IgD-negative memory B cell (primary cell): Measurements from ENCODE around the gene RPS6KB2. TPM values are rescaled to one million over a fixed set of nuclear protein-coding genes. Genes with fewer than 3 reads are reported as not detected.
"Not testable (repeated sequence)": the region's sequence is repeated elsewhere in the genome, so short reads cannot be mapped to it uniquely, and the experiment has no call there.

Experiments used
- H3K27ac Mint-ChIP-seq, 3 donors: one replicate each; pipeline ENCODE4 v1.8.0; 2020 to 2022; ENCODE audit warnings: mild to moderate bottlenecking in 3 of 3, mixed read lengths in 3 of 3, moderate library complexity in 1 of 3
- H3K27me3 Mint-ChIP-seq: one replicate; pipeline ENCODE4 v1.8.0; 2021; ENCODE audit warnings: mixed read lengths
- H3K36me3 Mint-ChIP-seq: one replicate; pipeline ENCODE4 v1.8.0; 2020; ENCODE audit warnings: mild to moderate bottlenecking, mixed read lengths
- H3K4me1 Mint-ChIP-seq, 3 donors: one replicate each; pipeline ENCODE4 v1.8.0; 2020 to 2022; ENCODE audit warnings: mixed read lengths in 3 of 3, mild to moderate bottlenecking in 1 of 3
- H3K4me3 Mint-ChIP-seq, 4 donors: one replicate each; pipeline ENCODE4 v1.8.0; 2020 to 2022; ENCODE audit warnings: mild to moderate bottlenecking in 4 of 4, mixed read lengths in 4 of 4, moderate library complexity in 3 of 4
- H3K9me3 Mint-ChIP-seq, 3 donors: one replicate each; pipeline ENCODE4 v1.8.0; 2020 to 2021; ENCODE audit warnings: mixed read lengths in 3 of 3, mild to moderate bottlenecking in 1 of 3
- polyA plus RNA-seq: library from polyadenylated mRNA; unstranded; fragments of 300-500 nt; fragmentation: Illumina TruSeq; gene quantifications from one replicate; pipeline ENCODE4 v1.2.3, GENCODE V29; 2021

The RPS6KB2 gene
- polyA plus RNA-seq, 1 donor from 2014 or later = 65.1 TPM

- Mint-ChIP-seq H3K27ac (peak overlapping the region; percentile 96 to 100 (median 97)), H3K4me3 (peak overlapping the region; percentile 91 to 100 (median 96)), H3K4me1 (peaks cover 24 to 34% (median 29%) of the 10 kb centered on the region in 3 donors)
- H3K9me3 Mint-ChIP-seq, H3K27me3 Mint-ChIP-seq, H3K36me3 Mint-ChIP-seq: not testable (repeated sequence)
These were observed 25.2 kb upstream of the RPS6KB2 start for GRCh38 chr11:67403085-67403484.

DNA sequence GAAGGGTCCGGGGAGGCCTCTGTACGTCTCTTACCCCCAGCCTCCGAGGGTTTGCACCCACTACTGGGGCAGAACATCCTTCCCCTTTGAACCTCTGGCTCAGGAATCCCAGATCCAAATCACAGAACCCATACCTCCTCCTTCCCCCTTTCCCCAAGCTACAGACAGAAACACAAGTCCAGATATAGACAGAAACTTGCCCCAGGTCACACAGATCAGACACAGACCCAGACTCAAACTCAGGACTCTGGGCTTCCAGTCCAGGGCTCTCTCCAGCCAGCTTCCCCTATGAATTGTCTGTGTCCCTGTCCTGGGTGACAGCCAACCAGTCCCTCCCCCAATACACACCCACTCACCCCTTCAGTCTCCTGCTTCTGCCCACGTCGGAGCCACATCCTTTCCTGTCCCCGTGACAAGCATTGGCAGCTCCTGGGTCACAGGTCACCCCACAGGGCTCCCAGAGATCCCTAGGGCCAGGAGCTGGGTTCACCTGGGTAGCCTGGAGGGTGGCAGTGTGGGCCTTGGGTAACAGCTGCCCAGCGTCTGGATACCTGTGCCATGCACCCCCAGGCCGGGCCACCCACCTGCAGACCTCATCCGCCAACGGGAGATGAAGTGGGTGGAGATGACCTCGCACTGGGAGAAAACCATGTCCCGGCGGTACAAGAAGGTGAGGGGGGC lies 23.6 kb upstream of the RPS6KB2 start:
- H3K4me1 Mint-ChIP-seq = peaks cover 35 to 41% (median 35%) of the 10 kb centered on the region in 3 donors
- H3K27ac Mint-ChIP-seq = peak overlapping the region; percentile 36 to 100 (median 97)
- H3K36me3 Mint-ChIP-seq = peaks cover 7% of the 10 kb centered on the region
- H3K4me3 Mint-ChIP-seq = peak overlapping the region; percentile 91 to 100 (median 96)
- no peaks in the 10 kb centered on the region for H3K27me3 Mint-ChIP-seq
- no peaks in the 10 kb centered on the region for H3K9me3 Mint-ChIP-seq

GRCh38 chr11:67405196-67405567 lies 23.1 kb upstream of the RPS6KB2 start:
- H3K27me3 Mint-ChIP-seq = no peaks in the 10 kb centered on the region
- peaks cover 9% of the 10 kb centered on the region for H3K36me3 Mint-ChIP-seq
- peak overlapping the region; percentile 91 to 100 (median 96) for H3K4me3 Mint-ChIP-seq
- no peaks in the 10 kb centered on the region for H3K9me3 Mint-ChIP-seq
- peaks cover 37 to 43% (median 39%) of the 10 kb centered on the region in 3 donors for H3K4me1 Mint-ChIP-seq
- peak overlapping the region; percentile 47 to 100 (median 87) for H3K27ac Mint-ChIP-seq

GRCh38 chr11:67405688-67406339 lies 22.5 kb upstream of the RPS6KB2 start:
- no peaks in the 10 kb centered on the region for H3K9me3 Mint-ChIP-seq
- no peaks in the 10 kb centered on the region for H3K27me3 Mint-ChIP-seq
- H3K27ac Mint-ChIP-seq = peak overlapping the region; percentile 85 to 100 (median 87)
- peaks cover 38 to 43% (median 41%) of the 10 kb centered on the region in 3 donors for H3K4me1 Mint-ChIP-seq
- peak overlapping the region; percentile 91 to 100 (median 98) for H3K4me3 Mint-ChIP-seq
- peaks cover 9% of the 10 kb centered on the region for H3K36me3 Mint-ChIP-seq

DNA sequence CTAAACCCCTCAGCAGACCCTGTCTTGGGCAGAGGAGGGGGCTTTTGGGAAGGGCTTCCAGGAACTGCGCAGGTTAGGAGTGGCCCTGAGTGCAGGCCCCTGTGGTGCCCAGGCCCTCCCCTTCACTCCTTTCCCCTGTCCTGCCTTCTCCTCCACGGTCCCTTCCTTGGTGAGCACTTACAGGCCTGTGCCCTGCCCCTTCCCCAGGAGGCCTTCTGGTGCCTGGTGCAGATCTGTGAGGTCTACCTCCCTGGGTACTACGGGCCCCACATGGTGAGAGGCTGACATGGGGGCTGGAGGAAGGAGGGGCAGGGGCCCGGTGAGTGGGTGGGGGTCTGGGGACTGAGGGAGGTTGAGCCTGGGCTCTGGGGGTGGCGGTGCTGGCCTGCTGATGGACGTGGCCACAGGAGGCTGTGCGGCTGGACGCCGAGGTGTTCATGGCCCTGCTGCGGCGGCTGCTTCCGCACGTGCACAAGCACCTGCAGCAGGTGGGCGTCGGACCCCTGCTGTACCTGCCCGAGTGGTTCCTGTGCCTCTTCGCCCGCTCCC lies 21.8 kb upstream of the RPS6KB2 start:
- peaks cover 43 to 50% (median 46%) of the 10 kb centered on the region in 3 donors for H3K4me1 Mint-ChIP-seq
- H3K27ac Mint-ChIP-seq = peak overlapping the region; percentile 85 to 100 (median 87)
- no peaks in the 10 kb centered on the region for H3K9me3 Mint-ChIP-seq
- H3K4me3 Mint-ChIP-seq = peak overlapping the region; percentile 77 to 100 (median 98)
- peaks cover 9% of the 10 kb centered on the region for H3K36me3 Mint-ChIP-seq
- no peaks in the 10 kb centered on the region for H3K27me3 Mint-ChIP-seq

- Mint-ChIP-seq H3K27me3 (no peaks in the 10 kb centered on the region), H3K4me1 (peaks cover 49 to 54% (median 49%) of the 10 kb centered on the region in 3 donors), H3K4me3 (peak overlapping the region; percentile 77 to 100 (median 96)), H3K36me3 (peaks cover 9% of the 10 kb centered on the region), H3K27ac (peak overlapping the region in 2 of 3 donors; percentile 95 to 100), H3K9me3 (no peaks in the 10 kb centered on the region)
These were observed 21.2 kb upstream of the RPS6KB2 start for GRCh38 chr11:67406969-67407687.

DNA sequence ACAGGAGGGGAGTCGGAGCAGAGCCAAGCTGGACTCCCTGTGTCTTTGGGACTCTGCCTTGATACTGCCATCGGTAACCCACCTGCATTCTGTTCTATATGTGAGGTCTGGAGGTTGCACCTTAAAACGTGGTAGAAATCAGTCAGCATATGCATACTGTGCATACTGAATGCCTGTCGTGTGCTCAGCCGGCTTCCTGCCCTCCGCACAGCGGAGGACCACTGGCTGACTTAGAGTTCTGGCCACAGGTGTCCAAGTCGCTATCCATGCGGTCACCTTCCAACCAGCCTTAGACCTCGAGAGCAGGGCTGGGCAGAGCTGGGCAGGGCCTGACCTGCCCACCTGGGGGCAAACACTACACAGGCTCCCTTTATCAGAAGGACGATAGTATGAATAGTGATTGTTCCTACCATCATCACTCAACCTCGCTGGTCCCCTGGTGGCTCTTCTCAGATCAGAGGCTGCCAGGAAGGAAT lies 20.6 kb upstream of the RPS6KB2 start:
- H3K4me1 Mint-ChIP-seq = peaks cover 50 to 56% (median 55%) of the 10 kb centered on the region in 3 donors
- no peaks in the 10 kb centered on the region for H3K9me3 Mint-ChIP-seq
- peak overlapping the region; percentile 92 to 100 (median 95) for H3K27ac Mint-ChIP-seq
- peak overlapping the region; percentile 77 to 100 (median 96) for H3K4me3 Mint-ChIP-seq
- peaks cover 2% of the 10 kb centered on the region for H3K27me3 Mint-ChIP-seq
- peaks cover 9% of the 10 kb centered on the region for H3K36me3 Mint-ChIP-seq

GRCh38 chr11:67408437-67409200 lies 19.7 kb upstream of the RPS6KB2 start:
- peaks cover 9% of the 10 kb centered on the region for H3K36me3 Mint-ChIP-seq
- H3K9me3 Mint-ChIP-seq = no peaks in the 10 kb centered on the region
- H3K27ac Mint-ChIP-seq = peak overlapping the region; percentile 92 to 100 (median 95)
- H3K4me3 Mint-ChIP-seq = peak overlapping the region; percentile 90 to 100 (median 96)
- peaks cover 56 to 63% (median 63%) of the 10 kb centered on the region in 3 donors for H3K4me1 Mint-ChIP-seq
- peaks cover 3% of the 10 kb centered on the region for H3K27me3 Mint-ChIP-seq

DNA sequence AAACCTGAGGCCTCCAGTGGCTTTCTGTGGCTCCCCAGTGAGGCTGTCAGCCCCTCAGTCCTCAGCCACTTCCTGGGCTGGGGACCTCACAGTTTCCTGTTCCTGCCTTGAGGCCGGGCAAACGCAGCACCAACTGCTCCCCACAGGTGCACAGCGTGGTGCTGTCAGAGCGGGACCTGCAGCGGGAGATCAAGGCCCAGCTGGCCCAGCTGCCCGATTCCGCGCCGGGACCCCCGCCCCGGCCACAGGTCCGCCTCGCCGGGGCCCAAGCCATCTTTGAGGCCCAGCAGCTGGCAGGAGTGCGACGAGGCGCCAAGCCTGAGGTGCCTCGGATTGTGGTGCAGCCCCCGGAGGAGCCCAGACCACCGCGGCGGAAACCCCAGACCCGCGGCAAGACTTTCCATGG lies 19.0 kb upstream of the RPS6KB2 start:
- Mint-ChIP-seq H3K27me3 (peaks cover 3% of the 10 kb centered on the region), H3K4me3 (peak overlapping the region; percentile 80 to 100 (median 94)), H3K9me3 (no peaks in the 10 kb centered on the region), H3K4me1 (peaks cover 56 to 63% (median 61%) of the 10 kb centered on the region in 3 donors), H3K36me3 (peaks cover 9% of the 10 kb centered on the region), H3K27ac (peak overlapping the region; percentile 96 to 100 (median 96))

DNA sequence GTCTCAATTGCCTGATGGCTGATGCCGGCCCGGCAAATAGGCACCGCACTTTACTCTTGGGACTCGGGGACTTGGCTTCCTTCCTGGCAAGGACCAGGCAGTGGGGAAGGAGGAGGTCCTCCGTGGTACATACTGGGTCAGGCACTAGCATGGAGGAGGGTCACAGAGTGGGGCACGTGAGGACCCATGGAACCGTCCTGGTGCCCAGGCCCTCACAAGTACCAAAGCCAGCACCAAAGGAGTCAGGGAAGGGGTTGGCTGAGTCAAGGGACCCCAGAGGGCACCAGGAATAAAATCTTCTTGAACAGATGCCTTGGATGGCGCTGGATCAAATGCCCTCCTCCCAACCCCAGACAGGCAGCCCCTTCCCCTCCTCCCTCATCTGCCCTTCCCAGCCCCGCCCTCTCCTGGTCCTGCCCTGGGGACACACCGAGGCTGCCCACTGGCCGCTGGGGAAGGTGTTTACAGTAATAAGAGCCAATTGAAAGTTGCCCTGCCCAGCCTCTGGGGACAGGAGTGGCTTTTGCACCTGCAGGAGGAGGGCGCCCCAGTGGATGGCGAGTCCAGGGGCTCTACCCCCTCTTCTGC lies 18.4 kb upstream of the RPS6KB2 start:
- Mint-ChIP-seq H3K9me3 (no peaks in the 10 kb centered on the region), H3K4me1 (peaks cover 56 to 63% (median 59%) of the 10 kb centered on the region in 3 donors), H3K27ac (peak overlapping the region; percentile 96 to 100 (median 96)), H3K4me3 (peak overlapping the region; percentile 90 to 100 (median 94)), H3K36me3 (peaks cover 9% of the 10 kb centered on the region), H3K27me3 (peaks cover 3% of the 10 kb centered on the region)

GRCh38 chr11:67410369-67410831 lies 17.9 kb upstream of the RPS6KB2 start:
- Mint-ChIP-seq H3K36me3 (peaks cover 9% of the 10 kb centered on the region), H3K4me1 (peaks cover 56 to 62% (median 59%) of the 10 kb centered on the region in 3 donors), H3K4me3 (peak overlapping the region; percentile 90 to 100 (median 94)), H3K27ac (peak overlapping the region; percentile 93 to 100 (median 96)), H3K27me3 (peaks cover 3% of the 10 kb centered on the region), H3K9me3 (no peaks in the 10 kb centered on the region)

DNA sequence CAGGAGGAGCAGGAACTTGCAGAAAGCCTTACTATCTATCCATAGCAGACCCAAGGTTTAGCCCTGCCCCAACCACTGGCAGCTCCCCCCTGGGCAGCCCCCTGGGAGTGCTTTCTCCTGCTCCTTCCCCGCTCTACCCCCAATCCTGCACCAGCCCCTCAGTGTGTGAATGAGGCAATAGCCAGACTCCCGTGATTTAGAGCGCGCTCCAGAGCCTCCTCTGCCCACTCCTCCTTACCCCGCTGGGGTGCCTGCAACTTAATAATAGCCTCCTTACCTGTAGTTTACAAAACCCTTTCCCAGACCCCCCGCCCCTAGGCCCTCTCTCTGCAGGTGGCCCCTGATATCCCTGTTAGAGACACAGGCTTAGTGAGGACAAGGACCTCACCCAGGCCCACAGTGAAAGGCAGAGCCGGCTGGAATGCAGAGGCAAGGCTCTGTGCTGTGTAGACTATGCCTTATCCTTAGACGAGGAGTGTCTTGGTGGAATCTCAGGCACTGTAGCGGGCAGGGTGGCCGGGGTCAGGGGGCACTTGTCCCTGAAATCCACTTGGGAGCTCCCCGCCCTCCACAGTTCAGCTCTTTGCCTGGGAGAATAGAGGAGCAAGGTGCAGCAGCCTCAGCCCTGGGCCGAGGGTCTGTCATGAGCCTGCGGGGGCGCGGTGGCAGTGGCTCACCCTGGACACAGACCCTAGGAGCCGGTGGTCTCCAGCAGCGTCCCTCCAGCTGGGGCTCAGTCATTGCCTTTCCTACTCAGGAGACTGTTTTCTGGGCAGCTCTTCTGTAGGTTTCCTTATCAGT lies 17.1 kb upstream of the RPS6KB2 start:
- no peaks in the 10 kb centered on the region for H3K9me3 Mint-ChIP-seq
- H3K4me1 Mint-ChIP-seq = peaks cover 57 to 62% (median 58%) of the 10 kb centered on the region in 3 donors
- peaks cover 9% of the 10 kb centered on the region for H3K36me3 Mint-ChIP-seq
- peak overlapping the region; percentile 30 to 100 (median 88) for H3K4me3 Mint-ChIP-seq
- H3K27ac Mint-ChIP-seq = peak overlapping the region; percentile 80 to 100 (median 96)
- peaks cover 3% of the 10 kb centered on the region for H3K27me3 Mint-ChIP-seq

GRCh38 chr11:67411785-67412152 lies 16.5 kb upstream of the RPS6KB2 start:
- H3K4me3 Mint-ChIP-seq = peak overlapping the region in 3 of 4 donors; percentile 80 to 100 (median 87)

More at GRCh38 chr11:67411785-67412152, 16.5 kb upstream of the RPS6KB2 start:
- H3K4me1 Mint-ChIP-seq = peaks cover 61 to 65% (median 63%) of the 10 kb centered on the region in 3 donors
- peaks cover 3% of the 10 kb centered on the region for H3K27me3 Mint-ChIP-seq
- H3K9me3 Mint-ChIP-seq = no peaks in the 10 kb centered on the region
- peaks cover 9% of the 10 kb centered on the region for H3K36me3 Mint-ChIP-seq
- peak overlapping the region in 1 of 3 donors; percentile 100 for H3K27ac Mint-ChIP-seq
